ENCODE measurements around the gene CLRN1. TPM values are rescaled to one million over a fixed set of nuclear protein-coding genes. Genes with fewer than 3 reads are reported as not detected.

The CLRN1 gene
- total and polyA plus RNA-seq, 2 of the 13 experiments (the other 11 are each of a cell fraction or from before 2014, with no cell fraction given), result not detected

DNA sequence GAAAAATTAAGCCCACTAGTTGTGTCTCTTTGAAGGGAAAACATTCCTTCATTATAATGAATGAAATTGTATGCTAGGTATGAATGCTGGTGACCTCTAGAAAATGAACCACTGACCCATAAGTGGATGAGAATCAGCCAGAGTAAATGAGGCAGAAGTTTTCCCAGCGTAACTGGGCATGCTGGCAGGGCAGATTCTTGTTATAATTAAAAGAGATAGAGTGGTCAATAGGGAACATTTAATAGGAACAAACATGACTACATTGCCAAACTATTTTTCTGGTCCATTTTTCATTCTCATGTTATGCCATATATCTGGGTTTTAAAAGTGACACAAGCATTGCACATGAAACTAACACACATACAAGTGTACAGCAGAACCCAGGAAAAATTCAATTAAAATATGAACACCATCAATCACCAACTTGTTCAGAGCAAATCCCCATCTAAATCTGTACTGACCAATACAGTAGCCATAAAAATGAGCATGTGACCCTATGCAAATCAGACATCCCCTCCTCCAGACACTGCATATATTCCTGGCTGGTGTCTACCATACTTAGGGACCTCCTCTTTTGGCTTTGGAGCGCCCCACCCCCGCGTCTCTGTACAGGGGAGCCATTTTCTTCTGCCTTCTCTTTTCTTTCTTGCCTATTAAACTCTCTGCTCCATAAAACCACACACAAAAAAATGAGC lies 4.0 kb downstream of the CLRN1 start:
- Histone ChIP-seq H2AFZ (ENCODE audit: low read length) (no peak overlapping the region), H3K4me3 (replicated peaks in 1 of 3; ENCODE audit: insufficient read depth in 1 of 3, low read depth in 2 of 3, low read length in 3 of 3) (no peak overlapping the region), H3K79me2 (ENCODE audit: insufficient read depth, low read length) (no peaks in the 10 kb centered on the region), H3K27ac (ENCODE audit: extremely low read length, insufficient read depth, low read length) (no peak overlapping the region), H3K9me3 (ENCODE audit: low read length) (no peaks in the 10 kb centered on the region), H3K4me2 (ENCODE audit: low read depth, low read length) (no peak overlapping the region), H3K36me3 (replicated peaks in 1 of 2; ENCODE audit: control insufficient read depth in 1 of 2, insufficient read depth in 2 of 2, low read length in 2 of 2) (no peaks in the 10 kb centered on the region), H4K20me1 (ENCODE audit: insufficient read depth, low read length) (no peaks in the 10 kb centered on the region), H3K9ac (ENCODE audit: insufficient read depth, low read depth, low read length) (no peak overlapping the region), H3K27me3 (ENCODE audit: control insufficient read depth in 1 of 2, insufficient read depth in 2 of 2, low read length in 2 of 2) (peaks cover 0 to 7% of the 10 kb centered on the region in 2 experiments; a peak in 1 of 5 replicates), H3K4me1 (ENCODE audit: insufficient read depth, low read length) (no peaks in the 10 kb centered on the region)
- DNase-seq (ENCODE audit: low spot score) (no peak), FAIRE-seq (no peak), ATAC-seq (no peak)
- BruUV-seq (replicated peaks), result no TSS peak
- in situ Hi-C loops (cut with HindIII; ENCODE audit: extremely low pct_ligation_motif_present, low pct_unique_long_range_greater_than_20kb), result no loop called here
- intact Hi-C loops (cut with micrococcal nuclease; ENCODE audit: unreplicated experiment), result no loop called here
- POLR2A ChIA-PET, result no interaction called here
- WGBS (ENCODE audit: low lambda C conversion rate), result 3% methylated on average over 4 of the region's 4 CpGs
- CTCF ChIA-PET (ENCODE audit: low intra/inter-chr PET ratio, low total read pairs), result no interaction called here
- TF ChIP-seq, protein P1, sequence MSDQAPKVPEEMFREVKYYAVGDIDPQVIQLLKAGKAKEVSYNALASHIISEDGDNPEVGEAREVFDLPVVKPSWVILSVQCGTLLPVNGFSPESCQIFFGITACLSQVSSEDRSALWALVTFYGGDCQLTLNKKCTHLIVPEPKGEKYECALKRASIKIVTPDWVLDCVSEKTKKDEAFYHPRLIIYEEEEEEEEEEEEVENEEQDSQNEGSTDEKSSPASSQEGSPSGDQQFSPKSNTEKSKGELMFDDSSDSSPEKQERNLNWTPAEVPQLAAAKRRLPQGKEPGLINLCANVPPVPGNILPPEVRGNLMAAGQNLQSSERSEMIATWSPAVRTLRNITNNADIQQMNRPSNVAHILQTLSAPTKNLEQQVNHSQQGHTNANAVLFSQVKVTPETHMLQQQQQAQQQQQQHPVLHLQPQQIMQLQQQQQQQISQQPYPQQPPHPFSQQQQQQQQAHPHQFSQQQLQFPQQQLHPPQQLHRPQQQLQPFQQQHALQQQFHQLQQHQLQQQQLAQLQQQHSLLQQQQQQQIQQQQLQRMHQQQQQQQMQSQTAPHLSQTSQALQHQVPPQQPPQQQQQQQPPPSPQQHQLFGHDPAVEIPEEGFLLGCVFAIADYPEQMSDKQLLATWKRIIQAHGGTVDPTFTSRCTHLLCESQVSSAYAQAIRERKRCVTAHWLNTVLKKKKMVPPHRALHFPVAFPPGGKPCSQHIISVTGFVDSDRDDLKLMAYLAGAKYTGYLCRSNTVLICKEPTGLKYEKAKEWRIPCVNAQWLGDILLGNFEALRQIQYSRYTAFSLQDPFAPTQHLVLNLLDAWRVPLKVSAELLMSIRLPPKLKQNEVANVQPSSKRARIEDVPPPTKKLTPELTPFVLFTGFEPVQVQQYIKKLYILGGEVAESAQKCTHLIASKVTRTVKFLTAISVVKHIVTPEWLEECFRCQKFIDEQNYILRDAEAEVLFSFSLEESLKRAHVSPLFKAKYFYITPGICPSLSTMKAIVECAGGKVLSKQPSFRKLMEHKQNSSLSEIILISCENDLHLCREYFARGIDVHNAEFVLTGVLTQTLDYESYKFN (CRISPR knock-in tag; conservative IDR thresholded peaks at IDR 0.05), result no peak
- TF ChIP-seq SKI (IDR thresholded peaks at IDR 0.05; ENCODE audit: partially characterized antibody) (no peak), ZBTB7A (CRISPR knock-in tag; IDR thresholded peaks at IDR 0.05) (no peak), SNAPC2 (CRISPR knock-in tag; IDR thresholded peaks at IDR 0.05) (no peak), NBN (conservative IDR thresholded peaks at IDR 0.05) (no peak), MIER3 (CRISPR knock-in tag; IDR thresholded peaks at IDR 0.05; ENCODE audit: borderline replicate concordance) (no peak), PRMT3 (CRISPR knock-in tag; IDR thresholded peaks at IDR 0.05; ENCODE audit: borderline replicate concordance, low read depth) (no peak), ZNF225 (CRISPR knock-in tag; IDR thresholded peaks at IDR 0.05) (no peak), BHLHE40 (IDR thresholded peaks at IDR 0.05; ENCODE audit: low read length) (no peak)
- TF ChIP-seq, protein P2, sequence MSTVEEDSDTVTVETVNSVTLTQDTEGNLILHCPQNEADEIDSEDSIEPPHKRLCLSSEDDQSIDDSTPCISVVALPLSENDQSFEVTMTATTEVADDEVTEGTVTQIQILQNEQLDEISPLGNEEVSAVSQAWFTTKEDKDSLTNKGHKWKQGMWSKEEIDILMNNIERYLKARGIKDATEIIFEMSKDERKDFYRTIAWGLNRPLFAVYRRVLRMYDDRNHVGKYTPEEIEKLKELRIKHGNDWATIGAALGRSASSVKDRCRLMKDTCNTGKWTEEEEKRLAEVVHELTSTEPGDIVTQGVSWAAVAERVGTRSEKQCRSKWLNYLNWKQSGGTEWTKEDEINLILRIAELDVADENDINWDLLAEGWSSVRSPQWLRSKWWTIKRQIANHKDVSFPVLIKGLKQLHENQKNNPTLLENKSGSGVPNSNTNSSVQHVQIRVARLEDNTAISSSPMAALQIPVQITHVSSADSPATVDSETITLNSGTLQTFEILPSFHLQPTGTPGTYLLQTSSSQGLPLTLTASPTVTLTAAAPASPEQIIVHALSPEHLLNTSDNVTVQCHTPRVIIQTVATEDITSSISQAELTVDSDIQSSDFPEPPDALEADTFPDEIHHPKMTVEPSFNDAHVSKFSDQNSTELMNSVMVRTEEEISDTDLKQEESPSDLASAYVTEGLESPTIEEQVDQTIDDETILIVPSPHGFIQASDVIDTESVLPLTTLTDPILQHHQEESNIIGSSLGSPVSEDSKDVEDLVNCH (CRISPR knock-in tag; IDR thresholded peaks at IDR 0.05), result no peak
- TF ChIP-seq, protein P3, sequence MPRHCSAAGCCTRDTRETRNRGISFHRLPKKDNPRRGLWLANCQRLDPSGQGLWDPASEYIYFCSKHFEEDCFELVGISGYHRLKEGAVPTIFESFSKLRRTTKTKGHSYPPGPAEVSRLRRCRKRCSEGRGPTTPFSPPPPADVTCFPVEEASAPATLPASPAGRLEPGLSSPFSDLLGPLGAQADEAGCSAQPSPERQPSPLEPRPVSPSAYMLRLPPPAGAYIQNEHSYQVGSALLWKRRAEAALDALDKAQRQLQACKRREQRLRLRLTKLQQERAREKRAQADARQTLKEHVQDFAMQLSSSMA (CRISPR knock-in tag; IDR thresholded peaks at IDR 0.05), result no peak
- TF ChIP-seq, protein P4, sequence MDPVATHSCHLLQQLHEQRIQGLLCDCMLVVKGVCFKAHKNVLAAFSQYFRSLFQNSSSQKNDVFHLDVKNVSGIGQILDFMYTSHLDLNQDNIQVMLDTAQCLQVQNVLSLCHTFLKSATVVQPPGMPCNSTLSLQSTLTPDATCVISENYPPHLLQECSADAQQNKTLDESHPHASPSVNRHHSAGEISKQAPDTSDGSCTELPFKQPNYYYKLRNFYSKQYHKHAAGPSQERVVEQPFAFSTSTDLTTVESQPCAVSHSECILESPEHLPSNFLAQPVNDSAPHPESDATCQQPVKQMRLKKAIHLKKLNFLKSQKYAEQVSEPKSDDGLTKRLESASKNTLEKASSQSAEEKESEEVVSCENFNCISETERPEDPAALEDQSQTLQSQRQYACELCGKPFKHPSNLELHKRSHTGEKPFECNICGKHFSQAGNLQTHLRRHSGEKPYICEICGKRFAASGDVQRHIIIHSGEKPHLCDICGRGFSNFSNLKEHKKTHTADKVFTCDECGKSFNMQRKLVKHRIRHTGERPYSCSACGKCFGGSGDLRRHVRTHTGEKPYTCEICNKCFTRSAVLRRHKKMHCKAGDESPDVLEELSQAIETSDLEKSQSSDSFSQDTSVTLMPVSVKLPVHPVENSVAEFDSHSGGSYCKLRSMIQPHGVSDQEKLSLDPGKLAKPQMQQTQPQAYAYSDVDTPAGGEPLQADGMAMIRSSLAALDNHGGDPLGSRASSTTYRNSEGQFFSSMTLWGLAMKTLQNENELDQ (CRISPR knock-in tag; IDR thresholded peaks at IDR 0.05; ENCODE audit: borderline replicate concordance), result no peak
- TF ChIP-seq, protein P5, sequence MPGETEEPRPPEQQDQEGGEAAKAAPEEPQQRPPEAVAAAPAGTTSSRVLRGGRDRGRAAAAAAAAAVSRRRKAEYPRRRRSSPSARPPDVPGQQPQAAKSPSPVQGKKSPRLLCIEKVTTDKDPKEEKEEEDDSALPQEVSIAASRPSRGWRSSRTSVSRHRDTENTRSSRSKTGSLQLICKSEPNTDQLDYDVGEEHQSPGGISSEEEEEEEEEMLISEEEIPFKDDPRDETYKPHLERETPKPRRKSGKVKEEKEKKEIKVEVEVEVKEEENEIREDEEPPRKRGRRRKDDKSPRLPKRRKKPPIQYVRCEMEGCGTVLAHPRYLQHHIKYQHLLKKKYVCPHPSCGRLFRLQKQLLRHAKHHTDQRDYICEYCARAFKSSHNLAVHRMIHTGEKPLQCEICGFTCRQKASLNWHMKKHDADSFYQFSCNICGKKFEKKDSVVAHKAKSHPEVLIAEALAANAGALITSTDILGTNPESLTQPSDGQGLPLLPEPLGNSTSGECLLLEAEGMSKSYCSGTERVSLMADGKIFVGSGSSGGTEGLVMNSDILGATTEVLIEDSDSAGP (CRISPR knock-in tag; IDR thresholded peaks at IDR 0.05; ENCODE audit: borderline replicate concordance), result no peak

Data from HepG2 (cell line).